DMS79 treated with DMSO at 0.1 percent for 48 hours (cell line): ENCODE measurements around the gene PDXK.

Source experiments
- DNase-seq: peaks from one replicate; lab custom pipeline; 2025; lab: John Stamatoyannopoulos, UW

The PDXK gene

GRCh38 chr21:43782431-43783097 is 63.6 kb downstream of the PDXK start:
- no peak for DNase-seq

- DNase-seq = no peak
Observed at GRCh38 chr21:43783098-43783700, 64.3 kb downstream of the PDXK start.

GRCh38 chr21:43785134-43785533 is 66.2 kb downstream of the PDXK start:
- no peak for DNase-seq

- peak; percentile 10 for DNase-seq
Observed at GRCh38 chr21:43786300-43786806, 67.4 kb downstream of the PDXK start.

- no peak for DNase-seq
Observed at GRCh38 chr21:43786807-43787440, 68.0 kb downstream of the PDXK start.

GRCh38 chr21:43789276-43790009 is 70.5 kb downstream of the PDXK start, which contains the start of gene RRP1:
Gene RRP1 (plus strand): TSS chr21:43789577. CDS start chr21:43789630, 53 bp downstream.
- peak; percentile 84 for DNase-seq

GRCh38 chr21:43790010-43790524 is 71.1 kb downstream of the PDXK start:
- DNase-seq = no peak

- no peak for DNase-seq
Observed at GRCh38 chr21:43792406-43792805, 73.5 kb downstream of the PDXK start.

GRCh38 chr21:43793243-43793642 is 74.3 kb downstream of the PDXK start:
- no peak for DNase-seq

- no peak for DNase-seq
Observed at GRCh38 chr21:43794311-43794710, 75.4 kb downstream of the PDXK start.

GRCh38 chr21:43794857-43795256 is 75.9 kb downstream of the PDXK start:
- no peak for DNase-seq

GRCh38 chr21:43797415-43797814 is 78.5 kb downstream of the PDXK start:
- DNase-seq = no peak

GRCh38 chr21:43797925-43798715 is 79.2 kb downstream of the PDXK start:
- no peak for DNase-seq

GRCh38 chr21:43799301-43799840 is 80.4 kb downstream of the PDXK start:
- DNase-seq = no peak

GRCh38 chr21:43800124-43800523 is 81.2 kb downstream of the PDXK start:
- no peak for DNase-seq

GRCh38 chr21:43800566-43800965 is 81.6 kb downstream of the PDXK start:
- DNase-seq = no peak

GRCh38 chr21:43801006-43801783 is 82.3 kb downstream of the PDXK start:
- no peak for DNase-seq

GRCh38 chr21:43802713-43803313 is 83.9 kb downstream of the PDXK start:
- no peak for DNase-seq

GRCh38 chr21:43803558-43804300 is 84.8 kb downstream of the PDXK start:
- DNase-seq = no peak
